ENCODE results near the gene IFT122.

- TF ChIP-seq CTCF (IDR thresholded peaks at IDR 0.05): no peak
- TF ChIP-seq POLR2A (IDR thresholded peaks at IDR 0.05): no peak
These were observed 119.6 kb downstream of the IFT122 start for GRCh38 chr3:129559565-129560079.
